Lower lobe of right lung (tissue), 2 donors: ENCODE results near the gene NUFIP1. TPM values are rescaled to one million over a fixed set of nuclear protein-coding genes. Genes with fewer than 3 reads are reported as not detected.

Experiments
- ATAC-seq, 2 donors: fragments of 200-7000 bp; cut with Tn5 transposase; one replicate each; pipeline ENCODE4 v1.9.1; 2020 to 2022; ENCODE audit warnings: mild to moderate bottlenecking in 2 of 2, moderate library complexity in 2 of 2
- DNase-seq: peaks from one replicate; pipeline ENCODE4 v3.0.0-alpha.2; 2020
- H3K27ac ChIP-seq: fragments of 200-600 bp; one replicate; pipeline ENCODE4 v1.8.0; 2022
- H3K27me3 ChIP-seq: fragments of 200-600 bp; one replicate; pipeline ENCODE4 v1.8.0; 2022; ENCODE audit warnings: low read depth
- H3K36me3 ChIP-seq: fragments of 200-600 bp; one replicate; pipeline ENCODE4 v1.8.0; 2022; ENCODE audit warnings: mild to moderate bottlenecking
- H3K4me1 ChIP-seq: fragments of 200-600 bp; one replicate; pipeline ENCODE4 v1.8.0; 2022
- H3K4me3 ChIP-seq: fragments of 200-600 bp; one replicate; pipeline ENCODE4 v1.8.0; 2022; ENCODE audit warnings: mild to moderate bottlenecking
- H3K9me3 ChIP-seq: fragments of 200-600 bp; one replicate; pipeline ENCODE4 v1.8.0; 2022
- CTCF ChIP-seq: fragments of 200-600 bp; IDR thresholded peaks from one replicate; pipeline ENCODE4 v1.8.0; 2022; ENCODE audit warnings: antibody characterized with exemption, mild to moderate bottlenecking
- intact Hi-C: fragments of 100-400 bp; cut with DNase I; formaldehyde crosslinking; loops from one replicate; pipeline ENCODE4 v1.11.0; 2022
- total RNA-seq: library from RNA; stranded (reverse); fragmentation: NEBNext Ultra II Directional; extraction: Animal tissue kit (Norgen Biotek cat#: 25700); gene quantifications from one replicate; pipeline ENCODE4 v1.2.1, GENCODE V29; 2021
- donor health status: DM: no; HTN: yes; CAD: no; lungs with severe emphysema.

The NUFIP1 gene
- total RNA-seq, 1 donor from 2014 or later: 3.8 TPM

GRCh38 chr13:45016792-45017425 is 27.6 kb upstream of the NUFIP1 start:
- ATAC-seq (no peak), DNase-seq (no peak)
- Histone ChIP-seq H3K9me3 (no peaks in the 10 kb centered on the region), H3K27ac (no peak overlapping the region), H3K4me3 (no peak overlapping the region), H3K36me3 (peaks cover 77% of the 10 kb centered on the region), H3K4me1 (no peaks in the 10 kb centered on the region), H3K27me3 (no peaks in the 10 kb centered on the region)
- intact Hi-C loops: no loop called here
- TF ChIP-seq CTCF: no peak

GRCh38 chr13:45015300-45015699 is 26.0 kb upstream of the NUFIP1 start:
- no peak overlapping the region for H3K27ac ChIP-seq
- peaks cover 77% of the 10 kb centered on the region for H3K36me3 ChIP-seq
- intact Hi-C loops: no loop called here
- no peak for TF ChIP-seq CTCF
- H3K4me1 ChIP-seq: no peaks in the 10 kb centered on the region
- no peaks in the 10 kb centered on the region for H3K9me3 ChIP-seq
- ATAC-seq (no peak), DNase-seq (no peak)
- H3K4me3 ChIP-seq: no peak overlapping the region
- no peaks in the 10 kb centered on the region for H3K27me3 ChIP-seq

GRCh38 chr13:45011198-45011597 is 21.9 kb upstream of the NUFIP1 start:
- no peak for DNase-seq
- H3K4me3 ChIP-seq: no peak overlapping the region
- TF ChIP-seq CTCF: no peak
- intact Hi-C loops: no loop called here
- H3K9me3 ChIP-seq: no peaks in the 10 kb centered on the region
- H3K4me1 ChIP-seq: no peaks in the 10 kb centered on the region
- H3K27me3 ChIP-seq: no peaks in the 10 kb centered on the region
- peaks cover 80% of the 10 kb centered on the region for H3K36me3 ChIP-seq
- no peak for ATAC-seq
- no peak overlapping the region for H3K27ac ChIP-seq

GRCh38 chr13:45007823-45008222 is 18.6 kb upstream of the NUFIP1 start:
- intact Hi-C loops: no loop called here
- no peak for ATAC-seq

GRCh38 chr13:45007225-45007624 is 18.0 kb upstream of the NUFIP1 start:
- peaks cover 85% of the 10 kb centered on the region for H3K36me3 ChIP-seq
- intact Hi-C loops: no loop called here

More at GRCh38 chr13:45007823-45008222, 18.6 kb upstream of the NUFIP1 start:
- Histone ChIP-seq H3K36me3 (peaks cover 84% of the 10 kb centered on the region), H3K27me3 (no peaks in the 10 kb centered on the region), H3K27ac (no peak overlapping the region), H3K4me3 (no peak overlapping the region), H3K9me3 (no peaks in the 10 kb centered on the region), H3K4me1 (no peaks in the 10 kb centered on the region)
- TF ChIP-seq CTCF: no peak
- DNase-seq: no peak

More at GRCh38 chr13:45007225-45007624, 18.0 kb upstream of the NUFIP1 start:
- Histone ChIP-seq H3K4me1 (no peaks in the 10 kb centered on the region), H3K27me3 (no peaks in the 10 kb centered on the region), H3K27ac (no peak overlapping the region), H3K9me3 (no peaks in the 10 kb centered on the region), H3K4me3 (no peak overlapping the region)
- no peak for TF ChIP-seq CTCF
- DNase-seq (no peak), ATAC-seq (no peak)
